Measurements from ENCODE around the gene PKP3.

The PKP3 gene

GRCh38 chr11:449889-450808 is 56.1 kb downstream of the PKP3 start, which contains the start of gene PTDSS2:
Gene PTDSS2 (plus strand): TSS chr11:450279. CDS start chr11:450456, 177 bp downstream.
- peak; percentile 93 for DNase-seq

- DNase-seq, result peak; percentile 42
Measured at GRCh38 chr11:450809-451451, 56.9 kb downstream of the PKP3 start.

- no peak for DNase-seq
Measured at GRCh38 chr11:451738-452137, 57.7 kb downstream of the PKP3 start.

GRCh38 chr11:452203-452744 is 58.3 kb downstream of the PKP3 start:
- no peak for DNase-seq

GRCh38 chr11:452916-453527 is 59.0 kb downstream of the PKP3 start:
- no peak for DNase-seq

- DNase-seq, result no peak
Measured at GRCh38 chr11:453564-453963, 59.6 kb downstream of the PKP3 start.

GRCh38 chr11:454043-454442 is 60.0 kb downstream of the PKP3 start:
- DNase-seq, result no peak
